GM18951 (cell line): ENCODE measurements around the gene MECR.

Source experiments
- POLR2A ChIP-seq: IDR thresholded peaks from 4 replicates; pipeline ENCODE4 v1.6.1; 2011; ENCODE audit warnings: mild to moderate bottlenecking; ENCODE audit not compliant: insufficient read length, insufficient read depth; ENCODE audit errors: extremely low read depth
- in situ Hi-C: fragments of 300-500 bp; cut with MboI; formaldehyde crosslinking; loops from one replicate; pipeline ENCODE4 v1.12.0; 2022; ENCODE audit warnings: low sequenced_read_pairs, mixed read lengths, inconsistent platforms; ENCODE audit not compliant: unreplicated experiment

The MECR gene

DNA sequence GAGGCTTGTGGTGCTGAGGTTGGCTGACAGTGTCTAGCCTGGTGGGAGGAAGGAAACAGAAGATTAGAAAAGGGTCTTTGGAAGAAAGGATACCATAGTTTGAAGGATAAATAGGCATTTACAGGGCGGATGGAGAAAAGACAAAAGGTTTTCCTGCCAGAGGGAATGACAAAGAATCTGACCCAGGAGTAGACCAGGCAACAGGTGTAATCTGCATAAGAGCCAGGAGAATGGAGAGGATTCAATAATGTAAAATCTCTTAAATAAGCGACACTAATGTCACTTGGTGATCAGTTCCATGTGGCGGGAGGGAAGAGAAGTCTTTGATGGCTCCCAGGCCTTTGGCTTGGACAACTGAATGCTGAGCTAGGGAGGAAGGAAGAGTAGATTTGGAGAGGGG lies 9.4 kb downstream of the MECR start:
- in situ Hi-C loops: no loop called here
- no peak for TF ChIP-seq POLR2A

DNA sequence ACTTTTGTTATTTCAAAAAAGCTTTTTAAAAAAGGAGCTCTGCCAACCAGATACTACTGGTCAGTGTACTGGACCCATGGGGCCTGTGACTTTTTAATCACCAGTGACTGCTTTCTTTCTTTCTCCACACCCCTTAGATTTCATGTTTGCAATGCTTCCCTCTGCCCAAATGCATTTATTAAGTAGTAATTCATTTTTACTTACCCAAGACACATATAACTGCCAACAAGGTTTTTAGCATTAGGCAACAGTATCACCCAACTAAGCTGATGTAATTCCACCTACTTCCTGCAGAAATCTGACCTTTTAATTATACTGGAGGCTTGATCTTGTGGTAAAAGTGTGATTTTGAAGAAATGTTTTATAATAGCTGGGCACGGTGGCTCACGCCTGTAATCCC lies 12.5 kb downstream of the MECR start:
- in situ Hi-C loops: no loop called here
- TF ChIP-seq POLR2A: no peak

DNA sequence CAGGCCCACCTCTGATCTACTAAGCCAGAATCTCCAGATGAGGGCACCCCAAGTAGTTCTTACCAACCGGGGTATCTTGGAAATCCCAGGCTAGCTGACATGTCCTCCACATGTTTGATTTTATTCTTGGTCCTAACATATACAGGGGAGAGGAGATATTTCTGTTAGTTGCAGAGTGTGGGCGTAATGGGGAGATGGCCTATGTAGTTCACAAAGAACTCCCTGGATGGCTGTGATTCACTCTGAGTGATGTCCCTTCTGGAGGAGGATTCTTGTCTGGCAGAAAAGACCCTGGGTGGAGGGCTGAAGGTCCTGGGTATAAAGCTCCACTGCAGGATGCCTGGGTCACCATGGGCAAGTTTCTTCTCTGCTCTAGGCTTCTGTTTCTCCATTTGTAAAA lies 13.1 kb downstream of the MECR start:
- in situ Hi-C loops: no loop called here
- TF ChIP-seq POLR2A: no peak

DNA sequence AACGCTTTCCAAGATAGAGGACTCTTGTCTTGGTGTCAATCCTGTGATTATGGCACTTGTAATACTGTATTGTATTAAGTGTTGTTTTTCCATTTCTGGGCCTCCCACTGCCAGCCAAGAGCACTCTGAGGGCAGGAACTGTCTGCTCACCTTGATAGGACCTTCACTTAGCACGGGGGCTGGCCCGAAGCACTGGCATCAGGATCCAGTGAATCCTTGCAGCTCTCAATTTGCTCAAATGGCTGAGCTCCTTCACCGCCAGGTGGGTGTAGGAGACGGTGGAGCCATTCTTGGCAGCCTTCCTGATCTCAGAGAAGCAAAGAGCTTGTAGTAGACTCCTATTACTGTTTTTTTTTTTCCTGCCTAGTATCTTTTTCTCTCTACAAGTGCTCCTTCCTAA lies 17.7 kb downstream of the MECR start:
- TF ChIP-seq POLR2A: no peak
- in situ Hi-C loops: no loop called here

DNA sequence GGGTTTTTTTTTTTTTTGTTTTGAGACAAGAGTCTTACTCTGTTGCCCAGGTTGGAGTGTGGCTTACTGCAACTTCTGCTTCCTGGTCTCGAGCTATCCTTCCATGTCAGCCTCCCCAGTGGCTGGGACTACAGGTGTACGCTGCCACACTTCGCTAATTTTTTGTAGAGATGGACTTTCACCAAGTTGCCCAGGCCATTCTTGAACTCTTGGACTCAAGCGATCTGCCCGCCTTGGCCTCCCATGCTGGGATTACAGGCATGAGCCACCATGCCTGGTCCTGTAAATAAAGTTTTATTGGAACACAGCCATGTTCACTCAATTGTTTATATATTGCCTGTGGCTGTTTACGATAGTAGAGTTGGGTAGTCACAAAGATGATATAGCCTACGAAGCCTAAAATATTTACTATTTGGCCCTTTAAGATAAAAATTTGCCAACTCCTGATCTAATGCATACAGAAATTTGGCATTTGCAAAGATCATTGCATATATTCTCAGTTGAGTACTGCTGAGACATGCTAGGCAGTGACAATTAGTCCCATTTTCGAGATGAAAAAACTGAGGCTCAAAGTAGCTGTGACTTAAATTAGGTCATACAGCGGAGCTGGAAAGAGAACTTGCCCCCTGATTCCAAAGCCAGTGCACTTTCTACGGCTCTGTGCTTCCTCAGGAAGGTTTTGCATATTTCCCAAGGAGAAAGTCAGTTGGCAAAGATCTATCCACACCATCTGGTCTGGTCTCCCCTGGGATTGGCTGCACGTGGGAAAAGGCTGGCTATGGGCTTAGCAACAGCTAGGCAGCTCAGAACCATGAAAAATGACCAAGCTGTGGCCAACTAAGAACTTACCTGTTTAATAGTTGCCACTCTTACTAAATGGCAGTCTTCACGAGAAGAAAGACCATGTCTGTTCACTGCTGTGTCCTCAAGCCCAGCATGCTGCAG lies 19.4 kb downstream of the MECR start:
- in situ Hi-C loops: no loop called here
- no peak for TF ChIP-seq POLR2A

DNA sequence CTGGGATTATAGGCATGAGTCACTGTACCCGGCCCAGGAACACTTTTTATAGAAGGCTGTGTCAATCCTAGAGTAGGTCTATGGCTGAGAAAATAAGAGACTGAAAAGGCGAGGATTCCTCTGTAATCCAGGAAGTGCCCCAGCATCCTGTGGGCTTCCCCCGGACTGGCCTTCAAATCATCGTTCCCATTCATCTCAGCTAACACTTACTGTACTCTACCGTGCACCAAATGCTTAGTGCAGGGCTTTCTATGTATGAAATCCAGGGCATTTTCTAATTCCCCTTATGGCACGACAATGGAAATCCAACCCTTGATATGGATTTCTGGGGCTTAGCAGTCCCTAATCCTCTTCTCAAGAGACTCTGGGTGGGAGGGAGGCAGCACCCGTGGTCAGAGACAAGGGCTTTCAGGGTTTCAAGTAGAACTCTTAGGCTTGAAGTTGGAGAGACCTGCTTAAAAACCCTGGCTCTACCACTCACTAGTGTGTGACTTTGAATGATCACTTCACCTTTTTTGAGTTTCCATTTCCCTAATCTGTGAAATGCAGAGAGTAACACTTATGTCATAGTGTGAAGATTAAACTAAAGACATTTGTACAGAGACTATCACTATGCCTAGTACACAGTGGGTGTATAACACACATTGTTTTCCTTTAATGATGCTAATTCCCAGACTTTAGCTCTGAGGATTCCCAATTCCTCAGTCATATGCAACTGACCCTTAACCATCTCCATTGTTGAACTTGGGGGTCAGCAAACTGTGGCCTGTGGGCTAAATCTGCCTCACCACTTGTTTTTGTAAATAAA lies 20.3 kb downstream of the MECR start:
- in situ Hi-C loops: no loop called here
- no peak for TF ChIP-seq POLR2A

DNA sequence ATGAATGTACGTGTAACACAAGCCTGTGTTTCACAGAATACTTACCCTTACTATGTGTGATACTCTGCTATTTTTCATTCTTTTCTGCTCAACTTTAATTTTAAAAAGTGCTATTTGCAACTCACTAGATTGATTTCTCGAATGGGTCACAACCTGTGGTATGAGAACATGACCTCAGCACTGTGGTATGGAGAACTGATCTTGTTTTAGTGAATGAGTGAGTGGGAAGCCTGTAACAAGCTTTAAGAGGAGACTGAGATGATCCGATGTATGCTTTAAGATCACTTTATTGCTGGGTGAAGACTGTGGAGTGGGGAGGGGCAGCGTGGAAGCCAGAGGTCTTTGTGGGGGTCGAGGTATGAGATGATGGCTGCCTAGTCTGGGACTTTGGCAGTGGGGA lies 21.6 kb downstream of the MECR start:
- no peak for TF ChIP-seq POLR2A
- in situ Hi-C loops: no loop called here

DNA sequence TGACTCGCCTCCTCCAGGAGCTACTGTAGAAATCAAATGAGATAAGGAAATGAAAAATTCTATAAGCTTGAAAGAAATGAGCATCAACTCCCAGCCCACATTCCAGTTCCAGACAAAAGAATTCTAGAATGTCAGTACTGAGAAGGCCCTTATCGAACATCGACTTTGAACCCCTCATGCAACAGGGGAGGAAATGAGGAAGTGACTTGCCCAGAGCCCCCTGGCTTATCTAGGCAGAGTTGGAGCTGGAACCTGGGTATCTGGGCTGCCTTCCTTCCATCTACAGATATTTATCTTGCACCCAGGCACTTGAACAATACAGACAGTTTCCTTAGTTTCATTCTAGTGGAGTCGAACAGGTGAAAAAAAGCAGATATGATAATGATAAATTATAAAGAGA lies 22.3 kb downstream of the MECR start:
- in situ Hi-C loops: no loop called here

DNA sequence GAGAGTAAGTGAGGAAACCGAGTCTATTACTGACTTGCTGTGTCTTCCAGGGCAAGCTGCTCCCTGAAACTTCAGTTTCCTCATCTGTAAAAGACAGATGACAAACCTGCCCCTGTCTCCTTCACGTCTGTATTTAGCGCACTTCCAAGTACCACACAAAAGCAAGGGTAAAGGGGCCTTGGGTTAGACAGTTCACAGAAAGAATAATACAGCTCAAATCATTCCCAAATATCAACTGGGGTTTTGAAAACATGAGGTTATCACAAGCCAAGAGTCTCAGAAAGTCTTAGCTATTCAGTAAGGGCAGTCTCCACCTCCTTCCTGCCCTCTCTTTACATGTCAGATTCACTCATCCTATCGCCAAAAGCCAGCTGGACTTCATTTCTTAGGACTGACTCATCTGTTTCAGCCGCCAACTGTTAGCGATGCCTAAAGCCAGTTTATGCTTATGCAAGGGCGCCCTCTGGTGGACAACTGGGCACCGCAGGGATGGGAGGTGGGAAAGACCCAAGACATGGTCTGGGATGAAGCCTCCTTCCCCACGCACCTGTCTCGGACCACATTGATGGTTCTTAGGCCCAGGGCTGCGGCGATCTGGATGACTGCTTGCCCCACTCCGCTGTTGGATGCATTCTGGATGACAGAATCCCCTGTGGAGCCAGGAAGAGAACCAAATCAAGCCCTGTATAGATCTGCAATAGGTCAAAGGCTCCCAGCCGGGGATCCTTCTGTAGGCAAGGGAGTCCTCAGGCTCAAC lies 28.0 kb downstream of the MECR start:
- no peak for TF ChIP-seq POLR2A
- in situ Hi-C loops: no loop called here

More for the DNA sequence above, 22.3 kb downstream of the MECR start:
- no peak for TF ChIP-seq POLR2A

DNA sequence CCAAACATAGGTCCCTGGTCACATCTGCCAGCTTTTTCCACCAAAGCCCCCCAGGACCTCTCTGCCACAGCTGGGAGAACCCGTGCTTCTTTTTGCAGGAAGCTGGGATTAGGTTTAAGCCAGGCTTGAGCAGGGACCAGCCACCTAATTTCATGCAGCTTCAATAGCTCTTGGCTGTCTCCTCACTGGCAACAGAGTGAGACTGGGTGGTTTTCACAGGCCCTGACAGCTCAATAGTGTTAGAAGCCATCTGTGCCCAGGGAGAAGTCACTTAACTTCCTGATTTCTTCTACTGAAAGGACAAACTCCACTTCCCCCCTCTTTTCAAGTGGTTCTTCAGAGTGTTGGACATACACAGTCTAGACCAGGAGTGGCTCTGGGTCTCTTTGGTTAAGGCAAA lies 28.7 kb downstream of the MECR start:
- in situ Hi-C loops: no loop called here
- TF ChIP-seq POLR2A: no peak

DNA sequence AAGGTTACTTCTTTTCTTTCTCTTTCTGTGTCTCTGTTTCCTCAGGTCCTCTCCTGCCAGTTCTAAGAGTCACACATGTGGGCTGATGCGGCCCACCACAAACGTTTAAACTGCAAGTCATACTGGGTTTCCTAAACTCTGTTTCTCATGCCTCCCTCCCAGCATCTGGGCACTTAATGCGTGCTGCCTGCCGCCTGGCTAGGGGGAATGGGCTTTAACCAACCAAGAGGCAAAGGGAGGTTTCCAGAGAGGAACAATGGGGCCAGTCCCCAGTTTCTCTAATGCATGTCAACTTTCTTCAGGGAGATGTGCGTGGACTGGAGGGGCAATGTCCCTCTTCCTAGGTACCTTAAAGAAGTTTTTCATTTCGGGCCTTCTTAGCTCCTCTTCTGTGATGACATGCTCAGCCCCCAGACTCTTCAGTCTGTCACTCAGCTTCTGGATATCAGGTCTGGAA lies 29.1 kb downstream of the MECR start:
- in situ Hi-C loops: no loop called here
- no peak for TF ChIP-seq POLR2A

DNA sequence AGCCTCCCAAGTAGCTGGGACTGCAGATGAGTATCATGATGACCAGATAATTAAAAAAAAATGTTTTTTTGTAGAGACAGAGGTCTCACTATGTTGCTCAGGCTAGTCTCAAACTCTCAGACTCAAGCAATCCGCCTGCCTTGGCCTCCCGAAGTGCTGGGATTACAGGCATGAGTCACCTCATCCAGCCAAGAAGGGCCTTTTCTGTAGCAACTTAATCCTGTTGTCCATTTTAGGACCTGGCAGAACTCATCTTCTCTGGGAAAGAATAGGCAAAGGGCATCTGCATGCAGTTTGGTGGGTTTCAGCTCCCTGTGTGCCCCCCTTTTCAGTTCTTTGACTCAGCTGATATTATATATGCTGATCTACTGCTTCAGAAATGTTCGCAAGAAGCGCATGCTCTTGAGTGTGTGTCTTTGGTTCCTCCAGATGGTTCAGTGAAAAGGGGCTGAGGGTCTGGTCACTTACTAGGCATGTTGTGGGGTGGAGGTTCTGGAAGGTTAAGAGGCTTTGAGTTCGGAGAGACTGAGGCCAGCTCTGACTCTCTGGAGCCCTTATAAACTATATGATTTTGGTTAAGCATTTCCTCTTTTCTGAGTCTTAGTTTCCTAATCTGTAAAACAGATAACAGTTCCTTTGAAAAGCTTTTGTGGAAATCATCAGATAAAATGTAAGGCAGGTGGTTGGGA lies 29.7 kb downstream of the MECR start:
- no peak for TF ChIP-seq POLR2A
- in situ Hi-C loops: no loop called here
